ENCODE measurements around the gene ENAH.

GRCh38 chr1:225451340-225451739, 201.6 kb downstream of the ENAH start:
- no peak for TF ChIP-seq CTCF (IDR thresholded peaks at IDR 0.05; ENCODE audit: low read depth, low read length)
- no peak for TF ChIP-seq EZH2phosphoT487 (IDR thresholded peaks at IDR 0.05; ENCODE audit: low read depth)
